IMR-90 (cell line): Measurements from ENCODE around the gene SDHA. TPM values are rescaled to one million over a fixed set of nuclear protein-coding genes. Genes with fewer than 3 reads are reported as not detected.

ENCODE experiments used
- polyA plus RNA-seq, 3 experiments: library from polyadenylated mRNA; depleted of rRNA; stranded (reverse); fragments of >200 nt; gene quantifications; 2 replicates each; pipeline ENCODE4 v1.2.3, GENCODE V29; 2012; ENCODE audit warnings: low replicate concordance in 1 of 3
- total RNA-seq: library from RNA; depleted of rRNA; stranded (reverse); fragments of >200 nt; gene quantifications from 2 replicates; pipeline ENCODE4 v1.2.3, GENCODE V29; 2012; rRNA removed

Gene SDHA
- total and polyA plus RNA-seq, 2 of the 4 experiments (the other 2 are of a cell fraction): 105 to 121 TPM

Other genes starting within 250 kb of the SDHA start
- gene PLEKHG4B, start 126.2 kb upstream of the SDHA start, total RNA-seq: 1.1 TPM in 2 replicates
- 1.1 and 1.4 TPM in 2 replicates for gene PLEKHG4B, start 126.2 kb upstream of the SDHA start, polyA plus RNA-seq (2012; rRNA removed)
- not detected in 2 replicates for gene LRRC14B, start 26.8 kb upstream of the SDHA start, total RNA-seq
- gene LRRC14B, start 26.8 kb upstream of the SDHA start, polyA plus RNA-seq (2012; rRNA removed): not detected in 2 replicates
- 3.9 and 4.4 TPM in 2 replicates for gene CCDC127, start 167 bp upstream of the SDHA start, total RNA-seq
- gene CCDC127, start 167 bp upstream of the SDHA start, polyA plus RNA-seq (2012; rRNA removed): 3.2 TPM in 2 replicates
- gene PDCD6, start 53.3 kb downstream of the SDHA start, total RNA-seq: 158 and 168 TPM in 2 replicates
- gene PDCD6, start 53.3 kb downstream of the SDHA start, polyA plus RNA-seq (2012; rRNA removed): 198 and 212 TPM in 2 replicates
- gene AHRR, start 103.4 kb downstream of the SDHA start, total RNA-seq: 15.6 and 16.7 TPM in 2 replicates
- 36.1 and 37.1 TPM in 2 replicates for gene AHRR, start 103.4 kb downstream of the SDHA start, polyA plus RNA-seq (2012; rRNA removed)
- 47.5 and 50.8 TPM in 2 replicates for gene EXOC3, start 224.9 kb downstream of the SDHA start, total RNA-seq
- gene EXOC3, start 224.9 kb downstream of the SDHA start, polyA plus RNA-seq (2012; rRNA removed): 34.0 and 35.1 TPM in 2 replicates